NCI-H748 (cell line): ENCODE data around the gene OAF.

Experiments used
- DNase-seq: peaks from one replicate; lab custom pipeline; 2025; ENCODE audit not compliant: unreplicated experiment; lab: John Stamatoyannopoulos, UW

The OAF gene

GRCh38 chr11:120201653-120202052, 9.2 kb upstream of the OAF start:
- no peak for DNase-seq

DNA sequence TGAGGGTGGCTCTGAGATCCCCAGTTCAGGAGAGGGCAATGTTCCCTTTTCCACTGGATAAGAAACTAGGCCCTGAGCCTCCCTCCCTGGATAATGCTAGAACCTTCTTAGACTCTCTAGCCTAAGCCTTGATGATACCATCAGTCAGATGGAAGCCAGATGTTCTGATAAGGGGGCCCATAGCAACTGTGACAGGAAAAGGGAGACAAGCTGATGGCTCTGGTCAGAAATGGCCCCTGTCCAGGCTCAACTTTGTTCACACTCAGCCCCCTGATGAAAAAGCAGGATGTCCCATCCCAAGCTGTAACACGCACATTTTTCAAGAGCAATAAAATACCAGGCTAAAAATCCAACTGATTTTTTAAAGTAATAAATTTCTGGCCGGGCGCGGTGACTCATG, 7.2 kb upstream of the OAF start:
- no peak for DNase-seq

DNA sequence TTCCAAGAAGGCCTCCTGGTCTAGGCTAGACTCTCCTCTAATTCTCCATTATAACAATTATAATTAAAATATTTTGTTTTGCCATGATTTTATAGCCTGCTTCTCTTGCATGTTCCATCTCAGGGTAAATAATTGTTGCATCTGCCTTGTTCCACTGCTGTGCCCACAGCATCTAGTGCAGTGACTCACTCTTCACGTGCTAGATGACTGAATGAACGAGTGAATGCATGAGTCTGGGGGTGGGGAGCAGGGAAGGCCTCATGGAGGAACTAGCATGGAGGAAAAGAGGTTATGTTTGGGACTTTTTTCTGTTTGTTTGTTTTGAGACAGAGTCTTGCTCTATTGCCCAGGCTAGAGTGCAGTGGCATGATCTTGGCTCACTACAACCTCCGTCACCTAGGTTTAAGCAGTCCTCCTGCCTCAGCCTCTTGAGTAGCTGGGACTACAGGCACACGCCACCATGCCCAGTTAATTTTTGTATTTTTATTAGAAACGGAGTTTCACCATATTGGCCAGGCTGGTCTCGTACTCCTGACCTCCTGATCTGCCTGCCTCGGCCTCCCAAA, 5.2 kb upstream of the OAF start:
- DNase-seq: no peak

DNA sequence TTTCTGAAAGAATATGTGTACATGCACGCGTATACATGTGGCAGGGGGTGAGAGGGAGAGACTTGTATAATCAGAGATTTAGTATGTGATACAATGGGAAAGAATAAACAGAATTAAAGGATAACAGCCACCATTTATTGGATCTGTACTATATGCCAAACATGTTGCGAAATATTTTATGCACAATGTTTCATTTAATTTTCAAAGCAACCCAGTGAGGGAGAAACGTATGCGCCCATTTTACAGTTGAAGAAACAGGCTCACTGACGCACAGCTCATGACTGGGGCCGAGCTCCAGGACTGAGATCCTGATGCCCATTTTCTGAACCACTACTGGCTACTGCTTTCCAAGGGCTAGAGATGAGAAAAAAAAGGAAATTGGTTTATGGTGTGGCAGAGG, 3.3 kb upstream of the OAF start:
- no peak for DNase-seq

GRCh38 chr11:120208001-120208441, 2.8 kb upstream of the OAF start:
- no peak for DNase-seq

- DNase-seq: peak; percentile 3
These were observed 2.1 kb upstream of the OAF start for GRCh38 chr11:120208777-120209176.

GRCh38 chr11:120209746-120210625, 846 bp upstream of the OAF start:
- no peak for DNase-seq

DNA sequence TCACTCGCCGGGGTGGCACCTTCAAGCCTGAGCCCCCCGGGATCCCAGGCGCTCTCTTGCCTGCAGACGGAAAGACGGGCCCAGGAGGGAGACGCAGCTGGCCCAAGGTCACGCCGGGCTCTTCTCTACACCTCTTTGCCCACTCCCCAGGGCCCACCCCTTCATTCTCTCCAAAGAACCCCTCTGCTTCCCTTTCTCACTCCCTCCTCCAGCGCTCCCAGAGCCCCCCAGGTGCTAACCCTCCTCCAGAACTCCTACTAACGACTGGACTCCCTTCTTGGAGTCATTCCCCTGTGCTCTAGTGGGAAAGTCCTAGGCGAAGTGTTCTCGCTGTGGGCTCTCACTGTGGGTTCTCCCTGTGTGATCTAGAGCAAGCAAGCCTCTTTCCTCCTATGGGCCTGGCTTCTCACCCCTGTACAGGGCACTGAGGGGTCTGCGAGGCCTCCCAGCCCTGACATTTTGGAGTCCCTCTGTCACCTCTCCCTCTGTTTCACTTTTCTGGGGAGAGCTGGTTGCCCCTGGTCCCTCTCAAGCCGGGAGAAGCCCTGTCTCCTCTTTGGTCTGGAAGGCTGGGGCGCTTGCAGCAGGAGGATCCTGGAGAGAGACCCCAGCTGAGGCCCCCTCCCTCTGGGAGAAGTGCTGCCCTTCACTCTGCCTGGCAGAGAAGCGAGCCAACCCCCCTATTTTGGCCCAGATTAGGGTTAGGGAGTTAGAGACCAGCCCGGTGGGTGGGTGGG, 858 bp downstream of the OAF start:
- no peak for DNase-seq

DNA sequence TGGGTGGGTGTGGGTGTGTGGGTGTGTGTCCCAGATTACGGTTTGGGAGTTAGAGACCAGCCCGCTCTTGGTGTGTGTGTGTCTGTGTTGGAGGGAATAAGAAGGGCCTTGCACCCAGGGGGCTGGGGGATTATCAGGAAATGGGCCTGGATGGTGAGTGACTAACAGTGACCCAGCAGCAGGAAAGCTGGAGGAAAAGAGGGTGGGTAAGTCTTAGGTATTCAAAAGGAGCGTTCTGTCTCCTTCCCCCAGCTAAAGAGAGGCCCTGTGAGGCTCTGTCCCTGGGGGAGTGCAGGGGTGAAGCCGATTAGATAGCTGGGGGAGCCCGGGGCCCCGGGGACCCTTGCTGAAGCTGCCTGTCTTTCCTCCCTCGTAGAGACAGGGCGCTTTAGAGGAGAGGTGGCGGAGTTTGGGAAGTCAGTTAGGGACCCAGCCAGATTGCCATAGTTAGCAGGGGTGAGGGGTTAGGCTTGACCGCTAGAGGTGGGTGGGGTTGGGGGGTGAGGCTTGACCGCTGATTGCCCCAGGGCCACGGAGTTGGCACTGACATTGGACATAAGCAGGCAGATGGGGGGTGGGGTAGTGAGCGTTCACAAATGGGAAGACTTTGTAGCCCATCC, 1.5 kb downstream of the OAF start:
- DNase-seq: no peak

DNA sequence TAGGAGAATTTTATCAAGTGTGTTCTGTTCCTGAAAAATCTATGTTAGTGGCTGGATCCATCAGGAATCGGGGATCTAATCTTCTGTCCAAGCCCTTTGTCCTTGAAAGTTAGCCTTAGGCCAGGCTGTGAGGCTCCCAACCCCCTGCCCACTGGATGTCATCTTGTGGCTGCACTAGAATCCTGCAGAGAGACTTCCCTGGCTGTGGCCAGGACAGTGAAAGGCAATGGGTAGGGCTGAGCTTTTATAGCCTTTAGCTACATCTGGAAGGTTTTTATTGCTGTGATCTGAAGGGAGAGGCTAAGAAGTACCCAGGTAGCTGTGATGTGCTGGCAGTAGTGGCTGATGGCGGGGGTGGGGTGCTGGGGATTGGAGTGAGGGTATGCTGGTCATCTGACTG, 2.1 kb downstream of the OAF start:
- no peak for DNase-seq

DNA sequence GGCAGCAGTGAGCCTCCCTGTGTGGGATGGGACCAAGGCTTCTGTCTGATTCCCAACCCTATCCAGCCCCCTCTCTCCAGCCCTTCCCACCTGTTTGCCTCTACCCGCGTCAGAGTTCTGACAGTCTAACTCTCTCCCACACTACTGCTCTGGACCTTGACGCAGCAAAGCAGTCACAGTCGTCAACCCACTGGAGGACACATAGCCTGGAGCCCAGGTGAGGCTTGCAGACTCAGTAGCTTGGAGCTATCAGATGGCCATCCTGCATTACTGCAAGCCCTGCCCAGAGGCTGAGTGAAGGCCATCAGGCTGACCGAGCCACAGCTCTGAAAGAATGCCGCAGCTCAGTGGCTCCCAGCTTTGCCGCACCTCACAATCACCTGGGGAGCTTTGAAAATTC, 3.7 kb downstream of the OAF start:
- DNase-seq: no peak

DNA sequence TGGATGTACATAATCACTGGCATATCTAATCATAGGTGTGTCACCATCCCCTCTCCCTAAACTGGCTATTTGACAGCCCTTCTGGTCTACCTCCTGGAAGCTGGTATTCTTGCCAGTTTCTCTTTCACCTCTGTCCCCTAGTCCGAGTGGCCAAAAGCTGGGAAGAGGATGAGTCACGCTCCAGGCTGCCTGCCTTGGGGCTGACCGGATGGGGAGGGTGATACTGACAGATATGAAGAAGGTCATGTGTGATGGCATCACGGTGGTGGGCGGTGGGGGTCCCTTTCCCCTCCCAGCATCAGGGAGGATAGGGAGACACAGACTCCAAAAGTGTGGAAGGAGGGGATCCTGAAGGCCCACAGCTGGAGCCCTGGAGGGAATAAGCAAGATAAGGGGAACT, 4.8 kb downstream of the OAF start:
- no peak for DNase-seq

DNA sequence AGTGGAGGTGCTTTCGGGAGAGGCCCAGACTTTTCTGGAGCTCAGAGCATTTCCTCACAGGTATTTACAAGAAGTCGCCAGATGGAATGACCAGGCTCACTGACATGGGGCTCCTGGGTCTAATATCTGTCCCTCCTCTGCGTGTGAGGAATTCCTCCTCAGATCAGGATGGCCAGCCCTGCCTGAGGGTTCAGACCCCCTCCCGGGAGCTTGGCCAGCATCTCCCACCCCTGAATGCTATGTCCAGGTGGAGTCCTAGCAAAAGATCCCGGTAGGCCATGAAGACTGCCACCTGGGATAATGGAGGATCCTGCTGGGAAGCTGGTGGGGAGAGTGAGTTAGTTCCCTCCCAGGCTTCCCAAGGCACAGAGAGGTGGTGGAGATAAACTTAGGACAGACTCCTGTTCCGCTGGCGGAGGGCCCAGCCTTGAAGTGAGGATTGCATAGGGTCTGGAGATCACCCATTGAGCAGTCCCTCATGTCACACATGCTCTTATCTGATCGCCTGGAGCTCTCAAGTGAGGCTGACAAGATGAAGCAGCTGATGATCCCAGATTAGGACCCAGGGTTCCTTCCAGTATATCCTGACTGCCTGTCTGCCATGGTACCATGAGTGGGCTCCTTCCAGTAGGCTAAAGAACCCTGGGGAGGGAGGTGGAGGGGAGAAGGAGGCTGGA, 5.7 kb downstream of the OAF start:
- DNase-seq: no peak

- no peak for DNase-seq
These were observed 6.7 kb downstream of the OAF start for GRCh38 chr11:120217526-120217925.

DNA sequence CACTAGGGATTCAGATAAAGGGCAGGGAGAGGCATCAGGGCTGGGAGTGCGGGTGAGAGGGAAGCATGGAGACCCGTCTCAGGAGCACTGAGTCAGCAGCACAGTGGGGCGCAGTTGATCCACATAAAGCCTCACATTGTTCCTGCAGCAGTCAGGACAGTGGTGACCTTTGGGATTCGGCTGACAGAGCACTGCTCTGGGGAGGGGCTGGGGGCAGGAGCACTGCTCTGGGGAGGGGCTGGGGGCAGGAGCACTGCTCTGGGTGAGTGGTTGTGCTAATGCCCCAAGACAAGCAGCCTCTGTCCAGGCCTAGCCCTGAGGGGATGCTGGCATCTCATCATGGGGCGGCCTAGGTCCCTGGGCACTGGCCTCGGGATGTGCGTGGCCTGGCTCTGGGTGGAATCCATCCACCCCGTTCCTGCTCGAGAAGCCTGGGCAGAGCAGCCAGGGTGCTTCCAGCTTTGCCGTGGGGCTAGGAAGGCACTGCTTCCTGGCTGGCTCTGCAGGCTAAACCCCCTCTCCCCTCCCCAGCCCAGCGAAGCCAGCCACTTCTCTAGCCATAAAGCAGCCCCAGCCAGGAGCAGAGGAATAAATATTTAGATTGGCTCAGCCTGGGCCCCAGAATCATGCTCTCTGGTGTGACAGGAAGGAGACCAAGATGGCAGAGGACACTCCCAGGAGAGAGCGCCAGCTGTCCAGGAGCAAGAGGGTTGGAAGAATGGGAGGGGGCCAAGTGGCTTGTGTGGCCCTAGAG, 7.3 kb downstream of the OAF start:
- no peak for DNase-seq

DNA sequence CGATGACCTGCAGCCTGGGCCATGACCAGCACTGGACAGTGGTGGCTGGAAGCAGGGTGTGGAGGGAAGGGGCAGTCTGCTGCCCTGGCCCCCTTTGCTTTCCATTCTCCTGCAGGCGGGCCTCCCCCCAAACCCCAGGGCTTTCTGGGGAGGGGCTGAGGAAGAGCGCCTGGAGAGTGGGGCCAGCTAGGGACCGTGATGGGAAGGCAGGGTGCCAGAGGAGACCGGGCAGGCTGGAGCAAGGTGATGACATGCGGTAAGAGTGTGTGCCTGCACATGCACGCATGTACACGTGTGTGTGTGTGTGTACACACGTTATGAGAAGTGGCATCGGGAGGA, 7.8 kb downstream of the OAF start:
- DNase-seq: no peak

- DNase-seq: no peak
These were observed 8.6 kb downstream of the OAF start for GRCh38 chr11:120219232-120219937.

- DNase-seq: no peak
These were observed 9.3 kb downstream of the OAF start for GRCh38 chr11:120219938-120220746.

DNA sequence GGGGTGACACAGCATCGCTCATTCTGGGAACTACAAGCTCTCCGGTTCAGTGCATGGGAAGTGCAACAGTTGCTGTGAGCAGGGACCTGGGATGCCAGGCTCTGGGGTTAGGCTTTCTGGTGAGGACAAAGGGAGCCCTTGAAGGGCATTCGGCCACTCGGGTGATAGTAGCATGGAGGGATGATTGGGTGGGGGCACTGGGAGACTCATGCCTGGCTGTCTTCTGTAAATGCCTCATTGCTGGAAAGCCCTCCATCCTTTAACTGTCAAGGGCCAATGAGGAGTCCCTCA, 9.9 kb downstream of the OAF start:
- DNase-seq: no peak
